Activated CD8-positive, alpha-beta memory T cell treated with anti-CD3 and anti-CD28 coated beads, Interleukin-2, amount 50 U/mL, for 24 hours (primary cell): ENCODE data around the gene SDE2.
"Not testable (repeated sequence)": the region's sequence is repeated elsewhere in the genome, so short reads cannot be mapped to it uniquely, and the experiment has no call there.

Experiments
- DNase-seq: peaks from one replicate; pipeline ENCODE4 v3.0.0-alpha.2; 2020; ENCODE audit errors: extremely low read depth

The SDE2 gene

GRCh38 chr1:225942574-225942973 is 56.6 kb downstream of the SDE2 start:
- DNase-seq, result no peak

DNA sequence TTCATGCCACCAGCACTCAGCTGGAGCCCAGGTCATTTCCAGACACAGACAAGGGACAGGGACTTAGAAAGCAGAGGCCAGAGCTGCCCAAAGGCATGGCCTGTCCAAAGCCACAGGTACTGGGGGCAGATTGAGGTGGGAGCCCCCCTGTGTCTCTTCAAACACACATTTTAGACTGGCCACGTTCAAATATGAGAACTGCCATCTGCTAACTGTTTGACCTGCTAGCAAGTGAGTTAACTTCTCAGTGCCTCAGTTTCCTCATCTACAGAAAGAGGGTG is 57.3 kb downstream of the SDE2 start:
- no peak for DNase-seq

DNA sequence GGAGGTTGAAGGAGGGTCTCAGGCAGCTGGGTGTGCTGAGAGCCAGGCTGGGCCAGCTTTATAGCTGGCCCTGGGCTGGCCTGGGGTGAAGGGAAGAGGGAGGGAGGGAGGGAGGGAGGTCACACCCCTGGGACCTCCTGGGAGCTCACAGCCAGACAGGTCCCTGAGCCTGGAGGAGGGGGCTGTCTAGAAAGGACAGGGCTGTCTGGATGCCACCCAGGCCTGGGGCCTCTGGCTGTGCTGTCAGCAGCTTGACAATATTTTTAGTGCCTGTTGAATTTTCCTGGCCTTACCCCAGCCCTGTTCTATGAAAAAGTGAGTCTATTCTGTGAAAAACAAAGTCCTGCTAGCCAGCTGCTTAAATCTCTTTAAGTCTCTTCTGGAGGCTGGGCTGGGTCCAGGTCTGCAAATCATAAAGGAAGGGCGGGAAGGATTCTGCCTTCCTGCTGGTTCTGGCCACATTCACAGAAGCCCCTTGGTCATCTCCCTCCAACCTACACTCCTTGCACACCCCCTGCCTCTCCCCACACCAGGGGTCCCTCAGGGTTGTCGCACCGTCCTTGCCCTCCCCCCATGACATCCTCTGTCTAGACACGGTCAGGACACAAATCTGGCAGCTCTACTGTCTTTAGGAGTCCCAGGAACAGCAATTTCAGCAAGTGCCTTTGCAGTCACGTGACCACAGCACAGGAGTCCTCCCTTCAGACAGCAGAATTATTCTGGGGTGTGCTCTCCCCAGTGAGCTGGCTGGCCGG is 57.8 kb downstream of the SDE2 start, which contains the start of gene LEFTY2:
LEFTY2 (minus strand) TSS at position 34 of the 755 bp plus-strand sequence. CDS start 80 bp downstream, outside the sequence.
- DNase-seq, result no peak

- DNase-seq, result no peak
Observed at GRCh38 chr1:225940385-225941151, 58.6 kb downstream of the SDE2 start.

DNA sequence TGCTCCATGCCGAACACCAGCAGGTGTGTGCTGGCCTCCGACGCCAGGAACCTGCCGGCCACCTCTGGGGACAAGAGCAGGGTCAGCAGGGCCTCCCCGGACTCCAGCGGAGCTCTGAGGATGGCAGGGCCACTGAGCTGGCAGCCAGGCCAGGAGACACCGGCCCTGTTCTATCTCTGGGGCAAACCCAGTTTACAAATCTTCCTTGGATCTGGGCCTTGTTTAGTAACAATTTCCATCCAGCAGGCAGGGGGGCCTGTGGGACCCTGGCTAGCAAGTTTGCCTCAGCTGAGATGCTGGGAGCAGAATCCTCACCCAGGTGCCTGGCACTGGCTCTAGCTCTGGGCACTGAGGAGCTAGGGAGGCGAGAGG is 59.2 kb downstream of the SDE2 start:
- DNase-seq, result not testable (repeated sequence)

GRCh38 chr1:225939097-225939938 is 59.8 kb downstream of the SDE2 start:
- DNase-seq, result not testable (repeated sequence)

- DNase-seq, result no peak
Observed at GRCh38 chr1:225937048-225937968, 61.8 kb downstream of the SDE2 start.

DNA sequence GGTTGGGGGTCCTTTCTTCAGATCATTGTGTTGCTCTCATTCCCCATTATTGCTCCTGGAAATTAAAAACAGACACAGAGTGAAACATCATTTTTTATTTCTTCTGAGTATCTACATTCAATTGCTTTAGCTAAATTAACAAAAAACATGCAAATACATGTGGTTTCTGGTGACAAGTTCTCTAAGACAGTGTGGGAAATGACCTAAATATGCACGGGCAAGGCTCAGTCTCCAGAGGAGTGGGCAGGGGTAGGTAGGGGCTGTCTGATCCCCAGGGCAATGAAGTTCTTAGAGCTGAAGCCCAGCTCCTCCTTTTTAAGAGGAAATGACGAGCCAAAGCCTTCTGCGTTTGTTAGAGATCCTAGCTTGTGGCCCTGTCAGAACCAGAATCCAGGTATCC is 62.6 kb downstream of the SDE2 start:
- DNase-seq, result no peak

- not testable (repeated sequence) for DNase-seq
Observed at GRCh38 chr1:225936086-225936485, 63.1 kb downstream of the SDE2 start.

DNA sequence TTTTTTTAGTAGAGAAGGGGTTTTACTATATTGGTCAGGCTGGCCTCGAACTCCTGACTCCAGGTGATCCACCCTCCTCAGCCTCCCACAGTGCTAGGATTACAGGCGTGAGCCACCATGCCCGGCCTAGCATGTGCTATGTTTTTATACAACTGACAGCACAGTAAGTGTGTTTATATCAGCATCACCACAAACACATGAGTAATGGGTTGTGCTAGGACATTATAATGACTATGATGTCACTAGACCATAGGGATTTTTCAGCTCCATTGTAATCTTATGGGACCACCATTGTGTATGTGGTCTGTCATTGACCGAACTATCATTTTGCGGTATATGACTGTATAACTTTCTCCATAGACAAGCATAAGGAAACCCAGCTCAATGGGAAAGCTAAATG is 64.4 kb downstream of the SDE2 start:
- DNase-seq, result no peak

DNA sequence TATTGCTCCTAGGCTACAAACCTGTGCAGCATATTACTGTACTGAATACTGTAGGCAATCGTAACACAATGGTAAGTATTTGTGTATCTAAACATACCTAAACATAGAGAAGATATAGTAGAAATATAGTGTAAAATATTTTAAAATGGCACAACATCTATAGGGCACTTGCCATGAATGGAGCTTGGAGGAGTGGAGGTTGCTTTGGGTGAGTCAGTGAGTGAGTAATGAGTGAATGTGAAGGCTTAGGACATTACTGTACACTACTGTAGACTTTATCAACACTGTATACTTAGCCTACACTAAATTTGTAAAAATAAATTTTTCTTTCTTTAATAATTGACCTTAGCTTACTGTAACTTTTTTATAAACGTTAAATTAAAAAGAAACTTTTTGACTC is 66.1 kb downstream of the SDE2 start:
- DNase-seq, result no peak
